HepG2 (cell line): ENCODE measurements around the gene UCN2. TPM values are rescaled to one million over a fixed set of nuclear protein-coding genes. Genes with fewer than 3 reads are reported as not detected.
A peak's percentile ranks its signal among the peaks of the same experiment; 100 is the strongest.

Experiments used
- CBX1 ChIP-seq: IDR thresholded peaks from one replicate; pipeline ENCODE4 v1.6.1; 2016; ENCODE audit warnings: antibody characterized with exemption, low read depth
- CCAR2 ChIP-seq: fragments of 200-400 bp; formaldehyde crosslinking; optimal IDR thresholded peaks from 2 replicates; pipeline ENCODE3; 2018; ENCODE audit warnings: low read depth, mild to moderate bottlenecking, low read length, moderate library complexity
- CENPX ChIP-seq: sonication (generic); formaldehyde crosslinking; IDR thresholded peaks from 2 replicates; pipeline ENCODE4 v1.9.0; 2021; ENCODE audit warnings: mild to moderate bottlenecking, missing genetic modification reagents, moderate library complexity
- ESRRA ChIP-seq: sonication (generic); formaldehyde crosslinking; IDR thresholded peaks from 2 replicates; pipeline ENCODE4 v1.5.1; 2020; ENCODE audit warnings: mild to moderate bottlenecking, low read depth, missing genetic modification reagents
- FLYWCH1 ChIP-seq: sonication (generic); formaldehyde crosslinking; IDR thresholded peaks from 2 replicates; pipeline ENCODE4 v1.8.1; 2023; ENCODE audit warnings: mild to moderate bottlenecking, missing genetic modification reagents
- FOSL2 ChIP-seq: sonication (generic); formaldehyde crosslinking; IDR thresholded peaks from 2 replicates; pipeline ENCODE4 v1.4.0; 2020; ENCODE audit warnings: missing genetic modification reagents
- HMG20A ChIP-seq: IDR thresholded peaks from 2 replicates; pipeline ENCODE4 v1.6.1; 2016; ENCODE audit warnings: borderline replicate concordance
- HMG20B ChIP-seq: conservative IDR thresholded peaks from 2 replicates; pipeline ENCODE4 v1.6.1; 2016; ENCODE audit warnings: missing genetic modification reagents, missing compliant biosample characterization
- KLF16 ChIP-seq, 2 experiments: sonication (generic) in 1 of 2; formaldehyde crosslinking in 1 of 2; IDR thresholded peaks; 2 replicates each; pipeline versions ENCODE4 v1.6.1 to v1.8.0; 2016 to 2023; ENCODE audit warnings: missing genetic modification reagents in 2 of 2, missing compliant biosample characterization in 1 of 2
- MXI1 ChIP-seq: IDR thresholded peaks from 3 replicates; pipeline ENCODE4 v1.6.1; 2012; ENCODE audit warnings: low read depth, low read length, inconsistent platforms, borderline replicate concordance
- NR2C2 ChIP-seq: sonication (generic); formaldehyde crosslinking; IDR thresholded peaks from 2 replicates; pipeline ENCODE4 v1.4.0; 2020; ENCODE audit warnings: missing genetic modification reagents, mild to moderate bottlenecking, moderate library complexity, borderline replicate concordance
- PHF5A ChIP-seq: IDR thresholded peaks from one replicate; pipeline ENCODE4 v1.6.1; 2018; ENCODE audit warnings: low read depth, missing genetic modification reagents; ENCODE audit not compliant: unreplicated experiment
- RAD21 ChIP-seq: fragments of 450-650 bp; formaldehyde crosslinking; IDR thresholded peaks from 2 replicates; pipeline ENCODE4 v1.5.0; 2020; ENCODE audit warnings: mild to moderate bottlenecking
- RAD51 ChIP-seq: fragments of 450-650 bp; IDR thresholded peaks from 2 replicates; pipeline ENCODE4 v1.6.1; 2016; ENCODE audit warnings: borderline replicate concordance
- SETDB1 ChIP-seq: sonication (generic); formaldehyde crosslinking; IDR thresholded peaks from 2 replicates; pipeline ENCODE4 v1.5.1; 2020; ENCODE audit warnings: missing genetic modification reagents, mild to moderate bottlenecking, borderline replicate concordance
- ZFP1 ChIP-seq: IDR thresholded peaks from 2 replicates; pipeline ENCODE4 v1.6.1; 2016
- ZNF264 ChIP-seq: sonication (generic); formaldehyde crosslinking; IDR thresholded peaks from 2 replicates; pipeline ENCODE4 v1.4.0; 2020; ENCODE audit warnings: missing genetic modification reagents
- ZNF441 ChIP-seq: sonication (generic); formaldehyde crosslinking; IDR thresholded peaks from 2 replicates; pipeline ENCODE4 v1.7.0; 2021; ENCODE audit warnings: missing genetic modification reagents, borderline replicate concordance
- polyA plus RNA-seq, 8 experiments: library from polyadenylated mRNA; depleted of rRNA in 3 of 8; stranded (reverse) in 7 of 8; unstranded in 1 of 8; fragments of >200 nt; fragmentation: Illumina TruSeq in 4 of 8; extraction: Trizol in 4 of 8; gene quantifications; 2 replicates each; pipeline versions ENCODE4 v1.2.1 to v1.2.3, GENCODE V29; 2011 to 2016; ENCODE audit warnings: low read depth in 4 of 8, missing spikeins in 1 of 8, mixed read lengths in 1 of 8; ENCODE audit not compliant: insufficient read depth in 1 of 8
- total RNA-seq, 5 experiments: library from RNA; depleted of rRNA; stranded (reverse); fragments of >200 nt; fragmentation: Illumina TruSeq; extraction: Trizol; gene quantifications; 2 replicates each; pipeline ENCODE4 v1.2.3, GENCODE V29; 2016; ENCODE audit warnings: low read depth in 1 of 5
- TF ChIP-seq, protein P1 (sequence below): sonication (generic); formaldehyde crosslinking; IDR thresholded peaks from 2 replicates; pipeline ENCODE4 v1.8.1; 2023; ENCODE audit warnings: missing genetic modification reagents, inconsistent platforms, borderline replicate concordance
- TF ChIP-seq, protein P2 (sequence below): sonication (generic); formaldehyde crosslinking; IDR thresholded peaks from 2 replicates; pipeline ENCODE4 v1.4.0; 2020; ENCODE audit warnings: low read depth, missing genetic modification reagents
- TF ChIP-seq, protein P3 (sequence below): IDR thresholded peaks from 2 replicates; pipeline ENCODE4 v1.6.1; 2016; ENCODE audit warnings: mild to moderate bottlenecking, missing biosample characterization, missing genetic modification reagents
- TF ChIP-seq, protein P4 (sequence below): sonication (generic); formaldehyde crosslinking; IDR thresholded peaks from 2 replicates; pipeline ENCODE4 v1.5.0; 2020; ENCODE audit warnings: missing genetic modification reagents
- TF ChIP-seq, protein P5 (sequence below): IDR thresholded peaks from 2 replicates; pipeline ENCODE4 v1.6.1; 2016; ENCODE audit warnings: mild to moderate bottlenecking

Gene UCN2
- total and polyA plus RNA-seq, 2 of the 13 experiments (the other 11 are each of a cell fraction or from before 2014, with no cell fraction given), result 0.07 to 1.5 TPM

DNA sequence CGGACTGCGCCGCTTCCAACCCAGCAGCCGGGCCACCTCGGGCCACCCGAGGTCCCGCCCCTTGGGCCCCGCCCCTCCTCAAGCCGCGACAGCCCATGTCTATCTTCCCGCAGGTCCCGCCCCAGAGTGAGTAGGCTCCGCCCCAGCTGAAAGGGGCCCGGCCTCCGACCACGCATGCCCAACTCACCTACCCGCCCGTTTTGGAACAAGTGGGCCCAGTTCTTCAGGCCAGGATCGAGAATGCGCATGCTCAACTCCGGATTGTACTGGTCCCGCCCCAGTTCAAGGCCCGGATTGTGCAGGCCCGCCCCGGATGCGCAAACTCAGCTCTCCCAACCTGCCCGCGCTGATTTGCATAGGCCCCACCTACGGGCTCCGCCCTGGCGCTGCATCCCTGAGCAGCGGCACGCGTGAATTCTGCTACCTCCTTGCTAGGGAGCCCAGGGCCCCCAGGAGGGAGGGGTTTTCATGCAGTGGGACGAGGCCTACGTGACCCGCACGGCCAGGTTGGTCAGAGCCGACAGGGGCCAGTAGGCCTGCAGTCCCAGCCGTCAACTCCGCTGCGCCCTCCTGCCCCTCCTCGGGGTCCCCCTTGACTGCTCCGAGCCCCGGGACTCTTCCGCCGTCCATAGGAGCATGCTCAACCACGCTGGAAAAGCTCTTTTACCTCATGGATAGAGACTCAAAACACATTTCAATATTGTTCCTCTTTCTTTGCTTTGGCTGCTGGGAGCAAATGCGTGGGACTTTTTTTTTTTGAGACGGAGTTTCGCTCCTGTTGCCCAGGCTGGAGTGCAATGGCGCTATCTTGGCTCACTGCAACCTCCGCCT, 6.6 kb downstream of the UCN2 start, which contains the start of gene PFKFB4 (continued):
- TF ChIP-seq, protein P1, sequence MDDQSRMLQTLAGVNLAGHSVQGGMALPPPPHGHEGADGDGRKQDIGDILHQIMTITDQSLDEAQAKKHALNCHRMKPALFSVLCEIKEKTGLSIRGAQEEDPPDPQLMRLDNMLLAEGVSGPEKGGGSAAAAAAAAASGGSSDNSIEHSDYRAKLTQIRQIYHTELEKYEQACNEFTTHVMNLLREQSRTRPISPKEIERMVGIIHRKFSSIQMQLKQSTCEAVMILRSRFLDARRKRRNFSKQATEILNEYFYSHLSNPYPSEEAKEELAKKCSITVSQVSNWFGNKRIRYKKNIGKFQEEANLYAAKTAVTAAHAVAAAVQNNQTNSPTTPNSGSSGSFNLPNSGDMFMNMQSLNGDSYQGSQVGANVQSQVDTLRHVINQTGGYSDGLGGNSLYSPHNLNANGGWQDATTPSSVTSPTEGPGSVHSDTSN (CRISPR knock-in tag), result no peak
- TF ChIP-seq FLYWCH1 (no peak), HMG20A (CRISPR knock-in tag) (0 out of 2 replicates have a peak, but pooled peaks have one; percentile 11), ZNF441 (CRISPR knock-in tag) (no peak; the same call in 1 of the 2 replicates), NR2C2 (no peak; the same call in 1 of the 2 replicates), KLF16 (CRISPR knock-in tag; IDR thresholded peaks at IDR 0.05) (no peak), FOSL2 (CRISPR knock-in tag) (peak; percentile 16; the same call in 1 of the 2 replicates), PHF5A (CRISPR knock-in tag) (peak; percentile 78), CENPX (CRISPR knock-in tag) (no peak), CCAR2 (no peak), ZNF264 (CRISPR knock-in tag) (peak; percentile 36), ESRRA (CRISPR knock-in tag) (no peak), ZFP1 (CRISPR knock-in tag) (peak; percentile 24; the same call in 1 of the 2 replicates), HMG20B (CRISPR knock-in tag) (0 out of 2 replicates have a peak, but pooled peaks have one; percentile 46), MXI1 (peak; percentile 92; the same call in 2 of the 3 replicates), SETDB1 (CRISPR knock-in tag) (no peak), RAD21 (no peak), RAD51 (no peak), CBX1 (peak; percentile 78)
- TF ChIP-seq, protein P2, sequence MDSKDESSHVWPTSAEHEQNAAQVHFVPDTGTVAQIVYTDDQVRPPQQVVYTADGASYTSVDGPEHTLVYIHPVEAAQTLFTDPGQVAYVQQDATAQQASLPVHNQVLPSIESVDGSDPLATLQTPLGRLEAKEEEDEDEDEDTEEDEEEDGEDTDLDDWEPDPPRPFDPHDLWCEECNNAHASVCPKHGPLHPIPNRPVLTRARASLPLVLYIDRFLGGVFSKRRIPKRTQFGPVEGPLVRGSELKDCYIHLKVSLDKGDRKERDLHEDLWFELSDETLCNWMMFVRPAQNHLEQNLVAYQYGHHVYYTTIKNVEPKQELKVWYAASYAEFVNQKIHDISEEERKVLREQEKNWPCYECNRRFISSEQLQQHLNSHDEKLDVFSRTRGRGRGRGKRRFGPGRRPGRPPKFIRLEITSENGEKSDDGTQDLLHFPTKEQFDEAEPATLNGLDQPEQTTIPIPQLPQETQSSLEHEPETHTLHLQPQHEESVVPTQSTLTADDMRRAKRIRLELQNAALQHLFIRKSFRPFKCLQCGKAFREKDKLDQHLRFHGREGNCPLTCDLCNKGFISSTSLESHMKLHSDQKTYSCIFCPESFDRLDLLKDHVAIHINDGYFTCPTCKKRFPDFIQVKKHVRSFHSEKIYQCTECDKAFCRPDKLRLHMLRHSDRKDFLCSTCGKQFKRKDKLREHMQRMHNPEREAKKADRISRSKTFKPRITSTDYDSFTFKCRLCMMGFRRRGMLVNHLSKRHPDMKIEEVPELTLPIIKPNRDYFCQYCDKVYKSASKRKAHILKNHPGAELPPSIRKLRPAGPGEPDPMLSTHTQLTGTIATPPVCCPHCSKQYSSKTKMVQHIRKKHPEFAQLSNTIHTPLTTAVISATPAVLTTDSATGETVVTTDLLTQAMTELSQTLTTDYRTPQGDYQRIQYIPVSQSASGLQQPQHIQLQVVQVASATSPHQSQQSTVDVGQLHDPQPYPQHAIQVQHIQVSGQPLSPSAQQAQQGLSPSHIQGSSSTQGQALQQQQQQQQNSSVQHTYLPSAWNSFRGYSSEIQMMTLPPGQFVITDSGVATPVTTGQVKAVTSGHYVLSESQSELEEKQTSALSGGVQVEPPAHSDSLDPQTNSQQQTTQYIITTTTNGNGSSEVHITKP (CRISPR knock-in tag), result peak; percentile 84; the same call in 1 of the 2 replicates
- TF ChIP-seq, protein P3, sequence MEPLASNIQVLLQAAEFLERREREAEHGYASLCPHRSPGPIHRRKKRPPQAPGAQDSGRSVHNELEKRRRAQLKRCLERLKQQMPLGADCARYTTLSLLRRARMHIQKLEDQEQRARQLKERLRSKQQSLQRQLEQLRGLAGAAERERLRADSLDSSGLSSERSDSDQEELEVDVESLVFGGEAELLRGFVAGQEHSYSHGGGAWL (CRISPR knock-in tag), result no peak
- TF ChIP-seq, protein P4, sequence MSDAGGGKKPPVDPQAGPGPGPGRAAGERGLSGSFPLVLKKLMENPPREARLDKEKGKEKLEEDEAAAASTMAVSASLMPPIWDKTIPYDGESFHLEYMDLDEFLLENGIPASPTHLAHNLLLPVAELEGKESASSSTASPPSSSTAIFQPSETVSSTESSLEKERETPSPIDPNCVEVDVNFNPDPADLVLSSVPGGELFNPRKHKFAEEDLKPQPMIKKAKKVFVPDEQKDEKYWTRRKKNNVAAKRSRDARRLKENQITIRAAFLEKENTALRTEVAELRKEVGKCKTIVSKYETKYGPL (CRISPR knock-in tag), result no peak
- TF ChIP-seq, protein P5, sequence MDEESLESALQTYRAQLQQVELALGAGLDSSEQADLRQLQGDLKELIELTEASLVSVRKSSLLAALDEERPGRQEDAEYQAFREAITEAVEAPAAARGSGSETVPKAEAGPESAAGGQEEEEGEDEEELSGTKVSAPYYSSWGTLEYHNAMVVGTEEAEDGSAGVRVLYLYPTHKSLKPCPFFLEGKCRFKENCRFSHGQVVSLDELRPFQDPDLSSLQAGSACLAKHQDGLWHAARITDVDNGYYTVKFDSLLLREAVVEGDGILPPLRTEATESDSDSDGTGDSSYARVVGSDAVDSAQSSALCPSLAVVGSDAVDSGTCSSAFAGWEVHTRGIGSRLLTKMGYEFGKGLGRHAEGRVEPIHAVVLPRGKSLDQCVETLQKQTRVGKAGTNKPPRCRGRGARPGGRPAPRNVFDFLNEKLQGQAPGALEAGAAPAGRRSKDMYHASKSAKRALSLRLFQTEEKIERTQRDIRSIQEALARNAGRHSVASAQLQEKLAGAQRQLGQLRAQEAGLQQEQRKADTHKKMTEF, result peak; percentile 87
